Ovary (tissue), 9 donors: ENCODE data around the gene RBBP5. TPM values are rescaled to one million over a fixed set of nuclear protein-coding genes. Genes with fewer than 3 reads are reported as not detected.

ENCODE experiments used
- DNase-seq, 5 donors: peaks; one replicate each; pipeline ENCODE4 v3.0.0-alpha.2; 2019 to 2020
- H3K27ac ChIP-seq, 2 donors: fragments of 200-600 bp; one replicate each; pipeline versions ENCODE4 v1.5.1 to v1.8.0; 2019 to 2022
- H3K27me3 ChIP-seq: fragments of 200-600 bp; one replicate; pipeline ENCODE4 v1.8.0; 2022
- H3K36me3 ChIP-seq: fragments of 200-600 bp; sonication (generic); one replicate; pipeline ENCODE4 v1.5.1; 2019
- H3K4me1 ChIP-seq: one replicate; pipeline ENCODE4 v1.8.1; 2013; ENCODE audit warnings: mild to moderate bottlenecking, moderate library complexity; ENCODE audit not compliant: insufficient read depth
- H3K4me3 ChIP-seq: fragments of 200-600 bp; sonication (generic); one replicate; pipeline ENCODE4 v1.5.1; 2017
- H3K9me3 ChIP-seq, 2 donors: fragments of 200-600 bp in 1 of 2; sonication (generic) in 1 of 2; one replicate each; pipeline versions ENCODE4 v1.5.1 to v1.8.1; 2013 to 2019; ENCODE audit warnings: mild to moderate bottlenecking in 1 of 2, moderate library complexity in 1 of 2
- CTCF ChIP-seq, 3 donors: fragments of 450-650 bp in 2 of 3; fragments of 200-600 bp in 1 of 3; IDR thresholded peaks; one replicate each; pipeline versions ENCODE4 v1.5.1 to v1.8.0; 2016 to 2022; ENCODE audit warnings: antibody characterized with exemption in 3 of 3, mild to moderate bottlenecking in 1 of 3
- EP300 ChIP-seq: sonication (generic); formaldehyde crosslinking; IDR thresholded peaks from one replicate; pipeline ENCODE4 v1.6.1; 2017; ENCODE audit warnings: antibody characterized with exemption
- POLR2A ChIP-seq: fragments of 450-650 bp; IDR thresholded peaks from one replicate; pipeline ENCODE4 v1.6.1; 2017; ENCODE audit warnings: antibody characterized with exemption, mild to moderate bottlenecking, moderate library complexity
- WGBS, 3 donors: extraction: QIAGEN DNeasy Blood & Tissue Kit in 1 of 3; methylation state at CpG; one replicate each; pipeline versions ENCODE4 v1.1.5 to v1.1.7; 2013 to 2017; 5-methylcytosine and 5-hydroxymethylcytosine counted together
- intact Hi-C, 4 donors: fragments of 100-400 bp; cut with DNase I; formaldehyde crosslinking; loops; one replicate each; pipeline versions ENCODE4 v1.11.0 to v1.15.1; 2022 to 2023
- polyA plus RNA-seq, 2 donors: library from polyadenylated mRNA; stranded (reverse); fragments of 200-250 nt in 1 of 2; fragments of 350-450 nt in 1 of 2; fragmentation: Illumina TruSeq in 1 of 2; extraction: RNeasy Lipid Tissue Mini Kit (QIAGEN cat#74804) in 1 of 2; gene quantifications; one replicate each; pipeline ENCODE4 v1.2.3, GENCODE V29; 2013 to 2014
- total RNA-seq, 7 donors: library from RNA; depleted of rRNA in 2 of 7; stranded (reverse); fragments of >200 nt in 2 of 7; fragmentation: NEBNext Ultra II Directional in 3 of 7; extraction: Animal tissue kit (Norgen Biotek cat#: 25700) in 3 of 7; gene quantifications; one replicate each; pipeline versions ENCODE4 v1.1.0 to v1.2.4, GENCODE V29; 2016 to 2023
- donor health status: DM: no; HTN: no; CAD: no; lungs with moderate emphysema.
- donor health status: DM: no; HTN: no; CAD: no.
- donor health status: Bipolar disorder and iron deficiency.
- donor health status: DM: yes; HTN: yes; CAD: no.
- donor health status: DM: no; HTN: no; CAD: no.
- donor health status: DM: yes; HTN: yes; CAD: no.

RBBP5 gene
- total and polyA plus RNA-seq, 9 donors: 6.8 to 19.1 (median 15.1) TPM

DNA sequence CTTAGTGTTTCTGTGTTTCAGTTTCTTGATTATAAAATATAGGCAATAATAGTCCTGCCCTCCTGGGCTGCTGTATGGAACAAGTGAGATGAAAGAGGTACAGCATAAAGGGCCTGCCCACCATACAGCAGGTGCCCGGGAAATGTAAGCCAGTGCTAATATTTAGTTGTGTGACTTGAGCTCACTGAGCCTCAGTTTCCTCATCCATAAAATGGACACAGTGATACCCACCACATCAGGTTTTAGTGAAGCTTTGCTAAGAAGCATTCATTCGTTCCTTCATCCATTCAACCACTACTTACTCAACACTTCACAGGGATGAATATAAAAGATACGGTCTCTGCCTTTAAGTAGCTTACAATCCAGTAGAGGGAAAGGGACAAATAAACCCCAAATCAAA, 58.9 kb downstream of the RBBP5 start:
- H3K9me3 ChIP-seq: no peaks in the 10 kb centered on the region
- no peak for DNase-seq
- H3K4me3 ChIP-seq: no peak overlapping the region
- 74 to 94% (median 92%) methylated on average over 3 of the region's 3 CpGs for WGBS, 3 donors
- no peaks in the 10 kb centered on the region for H3K27me3 ChIP-seq
- H3K27ac ChIP-seq: no peak overlapping the region
- intact Hi-C loops: loop anchor here in 3 of 4 donors (5.0 kb wide), 2 partner anchors 81 to 86 kb away; no protein-coding TSS in a partner anchor
- no peaks in the 10 kb centered on the region for H3K36me3 ChIP-seq
- H3K4me1 ChIP-seq: no peaks in the 10 kb centered on the region
- TF ChIP-seq EP300 (no peak), CTCF (IDR thresholded peaks at IDR 0.05) (no peak), POLR2A (no peak)

DNA sequence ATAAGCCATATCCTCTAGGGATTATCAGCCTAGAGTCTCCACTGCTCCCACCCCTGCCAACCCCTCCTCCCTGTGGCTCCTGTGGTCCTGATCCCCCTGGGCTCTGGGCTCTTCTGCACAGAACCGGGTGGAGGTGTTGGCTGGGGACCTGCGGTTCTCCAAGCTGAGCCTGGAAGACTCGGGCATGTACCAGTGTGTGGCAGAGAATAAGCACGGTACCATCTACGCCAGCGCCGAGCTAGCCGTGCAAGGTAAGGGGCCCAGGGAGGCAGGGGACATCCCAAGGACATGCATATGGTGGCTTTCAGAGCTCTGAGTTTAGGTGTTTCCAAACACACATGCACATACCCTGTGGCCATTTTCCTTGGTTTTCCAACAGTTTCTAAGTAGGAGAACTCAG, 59.5 kb downstream of the RBBP5 start:
- H3K4me1 ChIP-seq: no peaks in the 10 kb centered on the region
- H3K36me3 ChIP-seq: no peaks in the 10 kb centered on the region
- intact Hi-C loops: loop anchor here in 3 of 4 donors (5.0 kb wide), 2 partner anchors 80 to 85 kb away; no protein-coding TSS in a partner anchor
- no peak overlapping the region for H3K27ac ChIP-seq
- no peaks in the 10 kb centered on the region for H3K27me3 ChIP-seq
- TF ChIP-seq POLR2A (no peak), EP300 (no peak), CTCF (IDR thresholded peaks at IDR 0.05) (no peak)
- WGBS, 3 donors: 86 to 95% (median 88%) methylated on average over 8 of the region's 8 CpGs
- DNase-seq: peak in 1 of 5 donors; percentile 12
- H3K9me3 ChIP-seq: no peaks in the 10 kb centered on the region
- no peak overlapping the region for H3K4me3 ChIP-seq

GRCh38 chr1:205061665-205062069, 60.1 kb downstream of the RBBP5 start:
- TF ChIP-seq CTCF (IDR thresholded peaks at IDR 0.05) (peak; percentile 68 to 79 (median 70)), POLR2A (no peak), EP300 (no peak)
- no peaks in the 10 kb centered on the region for H3K9me3 ChIP-seq
- no peaks in the 10 kb centered on the region for H3K4me1 ChIP-seq
- DNase-seq: peak; percentile 48 to 84 (median 82)
- no peaks in the 10 kb centered on the region for H3K27me3 ChIP-seq
- no peak overlapping the region for H3K27ac ChIP-seq
- 22 to 32% (median 22%) methylated on average over 13 of the region's 13 CpGs for WGBS, 3 donors
- no peaks in the 10 kb centered on the region for H3K36me3 ChIP-seq
- H3K4me3 ChIP-seq: no peak overlapping the region
- intact Hi-C loops: loop anchor here in 3 of 4 donors (5.0 kb wide), 2 partner anchors 79 to 84 kb away; no protein-coding TSS in a partner anchor

GRCh38 chr1:205061227-205061626, 60.6 kb downstream of the RBBP5 start:
- no peak overlapping the region for H3K4me3 ChIP-seq
- intact Hi-C loops: loop anchor here in 3 of 4 donors (5.0 kb wide), 2 partner anchors 79 to 84 kb away; no protein-coding TSS in a partner anchor
- no peak for TF ChIP-seq POLR2A
- no peak for TF ChIP-seq CTCF (IDR thresholded peaks at IDR 0.05)
- no peak for TF ChIP-seq EP300
- no peaks in the 10 kb centered on the region for H3K4me1 ChIP-seq
- WGBS, 3 donors: 74 to 80% (median 79%) methylated on average over 14 of the region's 14 CpGs
- H3K36me3 ChIP-seq: no peaks in the 10 kb centered on the region
- H3K27ac ChIP-seq: no peak overlapping the region
- no peaks in the 10 kb centered on the region for H3K9me3 ChIP-seq
- no peaks in the 10 kb centered on the region for H3K27me3 ChIP-seq
- peak in 2 of 5 donors; percentile 28 to 31 for DNase-seq
